ENCODE results near the gene SCYL2. TPM values are rescaled to one million over a fixed set of nuclear protein-coding genes. Genes with fewer than 3 reads are reported as not detected.
"Not testable (repeated sequence)": the region's sequence is repeated elsewhere in the genome, so short reads cannot be mapped to it uniquely, and the experiment has no call there.

The SCYL2 gene
- total and polyA plus RNA-seq, 10 donors = 8.4 to 72.4 (median 45.8) TPM

DNA sequence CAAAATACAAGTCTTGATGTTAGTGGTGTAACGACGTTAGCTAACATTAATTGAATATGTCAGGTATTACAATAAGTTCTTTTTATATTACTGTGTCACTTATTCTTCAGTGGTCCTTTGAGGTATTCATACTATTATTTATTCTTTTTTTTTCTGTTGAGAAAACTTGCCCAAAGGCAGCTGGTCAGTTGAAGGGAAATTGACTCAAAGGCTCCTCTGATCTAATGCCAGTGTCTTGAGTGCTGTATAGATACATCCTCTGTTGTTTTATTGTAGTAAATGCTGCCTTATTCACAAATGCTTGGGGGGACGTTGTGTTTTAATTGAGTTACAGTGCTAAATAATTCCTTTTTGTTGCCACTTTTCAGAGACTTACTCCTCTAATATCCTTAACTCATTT is 23.0 kb downstream of the SCYL2 start:
- intact Hi-C loops (cut with DNase I; ENCODE audit: low total_unique reads) = no loop called here

DNA sequence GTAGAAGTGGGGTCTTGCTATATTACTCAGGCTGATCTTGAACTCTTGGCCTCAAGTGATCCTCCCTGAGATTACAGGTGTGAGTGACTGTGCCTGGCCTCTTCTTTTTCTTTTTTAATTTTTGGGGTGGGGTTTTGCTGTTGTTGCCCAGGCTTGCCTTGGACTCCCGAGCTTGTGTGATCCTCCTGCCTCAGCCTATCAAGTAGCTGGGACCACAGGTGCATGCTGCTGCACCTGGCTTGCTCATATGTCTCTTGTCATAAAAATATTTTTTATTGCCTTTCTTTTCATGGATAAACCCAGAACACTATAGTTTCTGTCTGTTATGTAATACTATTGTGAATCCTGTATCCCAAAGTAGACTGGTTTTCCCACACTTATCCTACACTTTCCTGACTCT is 26.0 kb downstream of the SCYL2 start:
- TF ChIP-seq POLR2AphosphoS5 (IDR thresholded peaks at IDR 0.05) = no peak
- TF ChIP-seq, protein P1, sequence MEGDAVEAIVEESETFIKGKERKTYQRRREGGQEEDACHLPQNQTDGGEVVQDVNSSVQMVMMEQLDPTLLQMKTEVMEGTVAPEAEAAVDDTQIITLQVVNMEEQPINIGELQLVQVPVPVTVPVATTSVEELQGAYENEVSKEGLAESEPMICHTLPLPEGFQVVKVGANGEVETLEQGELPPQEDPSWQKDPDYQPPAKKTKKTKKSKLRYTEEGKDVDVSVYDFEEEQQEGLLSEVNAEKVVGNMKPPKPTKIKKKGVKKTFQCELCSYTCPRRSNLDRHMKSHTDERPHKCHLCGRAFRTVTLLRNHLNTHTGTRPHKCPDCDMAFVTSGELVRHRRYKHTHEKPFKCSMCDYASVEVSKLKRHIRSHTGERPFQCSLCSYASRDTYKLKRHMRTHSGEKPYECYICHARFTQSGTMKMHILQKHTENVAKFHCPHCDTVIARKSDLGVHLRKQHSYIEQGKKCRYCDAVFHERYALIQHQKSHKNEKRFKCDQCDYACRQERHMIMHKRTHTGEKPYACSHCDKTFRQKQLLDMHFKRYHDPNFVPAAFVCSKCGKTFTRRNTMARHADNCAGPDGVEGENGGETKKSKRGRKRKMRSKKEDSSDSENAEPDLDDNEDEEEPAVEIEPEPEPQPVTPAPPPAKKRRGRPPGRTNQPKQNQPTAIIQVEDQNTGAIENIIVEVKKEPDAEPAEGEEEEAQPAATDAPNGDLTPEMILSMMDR (IDR thresholded peaks at IDR 0.05 in 8 of 11, conservative IDR thresholded peaks at IDR 0.05 in 3 of 11) = no peak
- no peak for TF ChIP-seq POLR2A (IDR thresholded peaks at IDR 0.05)
- no peaks in the 10 kb centered on the region for H3K27me3 ChIP-seq (replicated peaks in 1 of 7)
- no peak for DNase-seq
- H3K4me3 ChIP-seq = no peak overlapping the region
- H3K27ac ChIP-seq = no peak overlapping the region
- WGBS, 5 donors = 88 to 100% (median 100%) methylated on average over 1 of the region's 1 CpG
- H3K9me3 ChIP-seq = no peaks in the 10 kb centered on the region
- intact Hi-C loops (cut with DNase I; ENCODE audit: low total_unique reads) = no loop called here
- no peaks in the 10 kb centered on the region for H3K4me1 ChIP-seq
- peaks cover 0 to 90% (median 18%) of the 10 kb centered on the region in 6 donors for H3K36me3 ChIP-seq

More for the DNA sequence above, 23.0 kb downstream of the SCYL2 start:
- Histone ChIP-seq H3K4me1 (no peaks in the 10 kb centered on the region), H3K36me3 (peaks cover 0 to 88% (median 16%) of the 10 kb centered on the region in 6 donors), H3K27ac (no peak overlapping the region), H3K27me3 (replicated peaks in 1 of 7) (no peaks in the 10 kb centered on the region), H3K9me3 (no peaks in the 10 kb centered on the region), H3K4me3 (no peak overlapping the region)
- DNase-seq = no peak
- TF ChIP-seq, protein P1 (IDR thresholded peaks at IDR 0.05 in 8 of 11, conservative IDR thresholded peaks at IDR 0.05 in 3 of 11) = no peak
- no peak for TF ChIP-seq POLR2A (IDR thresholded peaks at IDR 0.05)
- TF ChIP-seq POLR2AphosphoS5 (IDR thresholded peaks at IDR 0.05) = no peak
- WGBS, 5 donors = 94 to 99% (median 94%) methylated on average over 3 of the region's 3 CpGs

DNA sequence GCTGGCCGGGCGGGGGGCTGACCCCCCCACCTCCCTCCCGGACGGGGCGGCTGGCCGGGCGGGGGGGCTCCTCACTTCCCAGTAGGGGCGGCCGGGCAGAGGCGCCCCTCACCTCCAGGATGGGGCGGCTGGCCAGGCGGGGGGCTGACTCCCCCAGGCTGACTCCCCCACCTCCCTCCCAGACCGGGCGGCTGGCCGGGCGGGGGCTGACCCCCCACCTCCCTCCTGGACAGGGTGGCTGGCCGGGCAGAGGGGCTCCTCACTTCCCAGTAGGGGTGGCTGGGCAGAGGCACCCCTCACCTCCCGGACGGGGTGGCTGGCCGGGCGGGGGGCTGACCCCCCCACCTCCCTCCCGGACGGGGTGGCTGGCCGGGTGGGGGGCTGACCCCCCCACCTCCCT is 27.4 kb downstream of the SCYL2 start:
- intact Hi-C loops (cut with DNase I; ENCODE audit: low total_unique reads); H3K9me3 ChIP-seq; H3K27ac ChIP-seq; DNase-seq; H3K27me3 ChIP-seq (replicated peaks in 1 of 7); H3K4me1 ChIP-seq; H3K4me3 ChIP-seq: not testable (repeated sequence)
- peaks cover 0 to 91% (median 26%) of the 10 kb centered on the region in 6 donors for H3K36me3 ChIP-seq
- 93 to 100% (median 94%) methylated on average over 1 to 19 of the region's 24 CpGs; no CpG with 5 or more reads in 2 of the 5 donors for WGBS, 5 donors

DNA sequence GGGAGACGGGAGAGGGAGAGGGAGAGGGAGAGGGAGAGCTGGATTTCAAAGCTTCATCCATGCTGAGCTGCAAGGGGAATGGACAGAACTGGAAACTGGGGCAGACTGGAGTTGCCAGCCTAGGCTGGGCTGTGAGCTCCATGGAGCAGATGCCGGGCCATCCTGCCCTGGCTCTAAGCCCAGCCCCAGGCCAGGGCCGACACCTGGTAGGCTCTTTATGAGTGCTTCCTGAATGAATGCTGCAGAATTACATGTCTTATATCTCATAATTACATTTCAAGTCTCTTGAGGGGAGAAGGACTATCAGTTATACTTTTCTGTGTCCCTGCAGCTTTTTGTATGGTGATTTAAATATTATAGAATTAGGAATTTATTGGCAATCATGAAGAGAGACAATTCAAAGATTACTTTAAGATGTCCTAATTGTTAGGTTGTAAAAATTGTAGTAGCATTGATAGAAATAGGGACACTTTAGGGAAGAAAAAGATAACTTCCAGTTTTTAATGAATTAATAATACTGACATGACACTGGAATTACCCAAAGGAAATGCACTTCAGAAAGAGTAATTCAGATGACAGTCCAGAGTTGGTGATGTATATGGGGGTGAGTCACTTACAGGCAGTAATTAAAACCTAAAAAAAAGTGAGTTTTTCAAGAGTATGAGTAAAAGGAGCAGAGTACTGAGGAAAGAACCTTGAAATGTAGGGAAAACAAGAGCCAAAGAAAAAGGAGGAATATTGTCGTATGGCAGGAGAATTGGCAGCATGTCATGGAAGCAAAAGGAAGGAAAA is 29.0 kb downstream of the SCYL2 start:
- intact Hi-C loops (cut with DNase I; ENCODE audit: low total_unique reads) = no loop called here
- no peak for DNase-seq
- peaks cover 0 to 92% (median 33%) of the 10 kb centered on the region in 6 donors for H3K36me3 ChIP-seq
- TF ChIP-seq POLR2AphosphoS5 (IDR thresholded peaks at IDR 0.05) = no peak
- TF ChIP-seq, protein P1 (IDR thresholded peaks at IDR 0.05 in 8 of 11, conservative IDR thresholded peaks at IDR 0.05 in 3 of 11) = no peak
- no peak for TF ChIP-seq POLR2A (IDR thresholded peaks at IDR 0.05)
- WGBS, 5 donors = 79 to 84% (median 82%) methylated on average over 4 of the region's 4 CpGs
- H3K27me3 ChIP-seq (replicated peaks in 1 of 7) = no peaks in the 10 kb centered on the region
- H3K4me3 ChIP-seq = no peak overlapping the region
- H3K9me3 ChIP-seq = peaks cover 0 to 9% (median 0%) of the 10 kb centered on the region in 8 donors
- H3K27ac ChIP-seq = no peak overlapping the region
- H3K4me1 ChIP-seq = no peaks in the 10 kb centered on the region

Measured in spleen (tissue), 11 donors.